B cell (primary cell): ENCODE measurements around the gene MAPK8IP2.

ENCODE experiments used
- CTCF ChIP-seq: fragments of 200-600 bp; IDR thresholded peaks from one replicate; pipeline ENCODE4 v1.8.0; 2022; ENCODE audit warnings: antibody characterized with exemption, mild to moderate bottlenecking
- EZH2 ChIP-seq: IDR thresholded peaks from 2 replicates; pipeline ENCODE4 v1.6.1; 2012; ENCODE audit warnings: borderline replicate concordance, low read depth, mild to moderate bottlenecking, moderate library complexity, low read length; ENCODE audit not compliant: insufficient read depth, poor library complexity, severe bottlenecking

GRCh38 chr22:50576070-50576469 lies 24.5 kb upstream of the MAPK8IP2 start:
- no peak for TF ChIP-seq CTCF
- TF ChIP-seq EZH2 = no peak
